D721Med (cell line): ENCODE measurements around the gene PRRC2B.

Experiments used
- DNase-seq: peaks from one replicate; pipeline ENCODE4 v3.0.0; 2011; ENCODE audit warnings: low spot score; ENCODE audit not compliant: insufficient read length
- FAIRE-seq: peaks from 2 replicates; lab custom pipeline; 2011; peaks lifted over from hg19 to GRCh38; lab: Jason Lieb, UNC
- CTCF ChIP-seq: IDR thresholded peaks from 2 replicates; pipeline ENCODE4 v1.5.1; 2012; ENCODE audit warnings: mild to moderate bottlenecking, control low read depth; ENCODE audit not compliant: insufficient read depth; ENCODE audit errors: missing control alignments

The PRRC2B gene

DNA sequence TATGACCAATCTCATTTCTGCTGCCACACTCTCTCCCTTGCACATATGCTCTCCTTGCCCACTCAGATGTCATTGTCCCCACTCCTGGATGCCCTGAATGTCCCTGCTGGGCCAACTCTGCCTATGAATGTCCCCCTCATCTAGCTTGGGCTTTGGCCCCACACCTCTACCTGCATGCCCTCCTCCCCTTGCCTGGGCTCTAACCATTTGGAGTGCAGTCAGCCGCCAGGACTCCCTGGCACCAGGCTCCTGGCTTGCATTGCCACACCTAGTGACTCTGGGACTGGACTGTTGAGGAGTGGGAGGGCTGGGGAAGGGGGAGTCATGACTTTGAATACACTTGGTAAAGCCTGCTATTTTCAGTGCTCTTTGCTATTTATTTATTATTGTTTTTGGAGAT is 67.3 kb downstream of the PRRC2B start:
- no peak for TF ChIP-seq CTCF
- DNase-seq (no peak), FAIRE-seq (no peak)

DNA sequence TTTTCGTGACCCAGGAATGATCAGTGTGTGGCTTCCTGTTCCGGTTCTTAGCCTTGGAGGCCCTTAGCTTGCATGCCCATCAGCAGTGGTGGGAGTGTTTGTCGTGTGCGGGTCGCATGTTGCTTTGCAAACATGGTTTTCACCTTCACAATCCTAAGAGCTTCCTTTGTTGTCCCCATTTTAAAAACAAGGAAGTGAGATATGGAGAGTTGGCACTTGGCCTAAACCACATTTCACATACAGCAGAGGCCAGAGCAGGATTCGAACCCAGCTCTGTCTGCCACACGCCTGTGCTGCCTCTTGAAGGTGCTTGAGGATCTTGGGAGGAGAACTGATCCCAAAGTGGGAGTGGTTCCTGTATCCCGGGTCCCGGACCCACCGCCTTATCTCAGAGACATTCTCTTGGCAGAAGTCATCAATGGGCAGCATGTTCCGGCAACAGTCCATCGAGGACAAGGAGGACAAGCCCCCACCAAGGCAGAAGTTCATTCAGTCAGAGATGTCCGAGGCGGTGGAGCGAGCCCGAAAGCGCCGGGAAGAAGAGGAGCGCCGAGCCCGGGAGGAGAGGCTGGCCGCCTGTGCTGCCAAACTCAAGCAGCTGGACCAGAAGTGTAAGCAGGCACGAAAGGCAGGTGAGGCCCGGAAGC is 70.6 kb downstream of the PRRC2B start:
- TF ChIP-seq CTCF = no peak
- DNase-seq = no peak
- no peak for FAIRE-seq

- TF ChIP-seq CTCF = no peak
- FAIRE-seq (no peak), DNase-seq (no peak)
Measured at GRCh38 chr9:131465401-131465800, 71.5 kb downstream of the PRRC2B start.

DNA sequence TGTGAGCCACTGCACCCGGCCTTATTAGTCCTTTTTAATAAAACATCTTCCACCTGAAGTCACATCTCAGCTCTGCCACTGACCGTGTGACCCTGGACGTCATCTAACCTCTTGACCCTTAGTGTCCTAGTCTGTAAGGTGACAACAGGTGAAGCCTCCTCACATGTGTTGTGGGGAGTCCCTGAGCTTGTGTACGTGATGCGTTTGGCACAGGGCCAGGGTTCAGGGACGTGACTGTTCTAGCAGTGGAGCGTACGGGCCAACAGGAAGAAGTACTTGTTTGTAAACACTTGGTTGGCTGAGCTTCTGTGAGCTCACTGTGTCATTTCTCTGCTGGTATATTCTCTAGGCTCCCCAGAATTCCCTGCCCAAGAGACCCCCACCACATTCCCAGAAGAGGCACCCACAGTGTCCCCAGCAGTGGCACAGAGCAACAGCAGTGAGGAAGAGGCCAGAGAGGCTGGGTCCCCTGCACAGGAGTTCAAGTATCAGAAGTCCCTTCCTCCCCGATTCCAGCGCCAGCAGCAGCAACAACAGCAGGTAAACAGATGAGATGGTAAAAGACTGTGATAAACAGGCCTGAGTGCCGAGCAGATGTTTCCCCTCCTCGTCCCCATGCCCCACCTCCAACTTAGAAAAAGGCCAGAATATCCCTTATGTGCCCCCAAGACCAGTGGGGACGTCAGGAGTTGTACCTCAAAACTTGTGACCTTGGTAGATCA is 73.5 kb downstream of the PRRC2B start:
- FAIRE-seq = no peak
- no peak for DNase-seq
- TF ChIP-seq CTCF = no peak

DNA sequence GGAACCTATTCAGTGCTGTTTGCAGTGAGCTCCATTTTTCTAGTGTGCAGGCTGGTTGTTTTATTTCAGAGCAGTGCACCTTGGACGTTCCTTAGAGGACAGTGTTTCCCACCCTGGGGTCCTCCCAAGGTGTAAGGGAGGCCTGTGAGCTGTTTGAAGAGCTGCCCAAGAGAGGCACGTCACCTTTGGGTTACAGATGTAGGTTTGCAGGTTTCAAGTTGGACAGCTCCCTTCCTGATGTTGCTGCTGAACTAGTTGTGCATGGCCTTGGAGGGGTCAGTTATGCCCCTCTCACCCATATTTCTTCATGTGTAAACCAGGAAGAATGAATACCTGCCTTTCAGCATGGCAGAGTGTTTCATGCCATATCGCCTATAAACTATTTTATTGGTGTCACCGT is 74.1 kb downstream of the PRRC2B start:
- TF ChIP-seq CTCF = no peak
- FAIRE-seq (no peak), DNase-seq (no peak)

GRCh38 chr9:131469356-131469755 is 75.5 kb downstream of the PRRC2B start:
- no peak for TF ChIP-seq CTCF
- FAIRE-seq (no peak), DNase-seq (no peak)

DNA sequence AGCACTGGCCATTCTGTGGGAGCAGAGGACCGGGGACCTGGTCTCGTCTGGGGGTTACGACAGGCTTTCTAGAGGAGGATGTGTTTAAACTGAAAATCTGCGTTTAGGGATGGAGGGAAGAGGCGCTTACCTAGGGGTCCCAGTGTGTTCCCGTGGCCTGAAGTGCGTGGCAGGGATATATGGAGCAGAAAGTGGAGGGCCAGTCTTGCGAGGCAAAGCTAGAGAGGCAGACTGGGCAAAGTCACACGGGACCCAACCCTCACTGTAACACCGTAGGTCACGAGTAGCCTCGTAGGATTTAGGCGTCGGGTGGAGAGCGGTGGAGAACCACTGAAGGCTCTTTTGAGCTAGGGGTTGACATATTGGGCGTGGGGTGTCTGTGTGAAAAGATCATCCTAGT is 76.1 kb downstream of the PRRC2B start:
- TF ChIP-seq CTCF = no peak
- no peak for DNase-seq
- FAIRE-seq = no peak
